NB4 (cell line): ENCODE measurements around the gene C15orf61.

Experiments used
- MYC ChIP-seq: IDR thresholded peaks from 2 replicates; pipeline ENCODE4 v1.6.1; 2011; ENCODE audit warnings: low read depth, low read length
- POLR2A ChIP-seq: IDR thresholded peaks from 2 replicates; pipeline ENCODE4 v1.6.1; 2011; ENCODE audit warnings: mild to moderate bottlenecking; ENCODE audit not compliant: insufficient read length; ENCODE audit errors: extremely low read depth
- TF ChIP-seq, protein P1 (sequence below): IDR thresholded peaks from one replicate; pipeline ENCODE4 v1.5.1; 2012; ENCODE audit warnings: low read depth, low read length
- TF ChIP-seq, protein P2 (sequence below): IDR thresholded peaks from 2 replicates; pipeline ENCODE4 v1.6.1; 2011; ENCODE audit warnings: low read depth, low read length

DNA sequence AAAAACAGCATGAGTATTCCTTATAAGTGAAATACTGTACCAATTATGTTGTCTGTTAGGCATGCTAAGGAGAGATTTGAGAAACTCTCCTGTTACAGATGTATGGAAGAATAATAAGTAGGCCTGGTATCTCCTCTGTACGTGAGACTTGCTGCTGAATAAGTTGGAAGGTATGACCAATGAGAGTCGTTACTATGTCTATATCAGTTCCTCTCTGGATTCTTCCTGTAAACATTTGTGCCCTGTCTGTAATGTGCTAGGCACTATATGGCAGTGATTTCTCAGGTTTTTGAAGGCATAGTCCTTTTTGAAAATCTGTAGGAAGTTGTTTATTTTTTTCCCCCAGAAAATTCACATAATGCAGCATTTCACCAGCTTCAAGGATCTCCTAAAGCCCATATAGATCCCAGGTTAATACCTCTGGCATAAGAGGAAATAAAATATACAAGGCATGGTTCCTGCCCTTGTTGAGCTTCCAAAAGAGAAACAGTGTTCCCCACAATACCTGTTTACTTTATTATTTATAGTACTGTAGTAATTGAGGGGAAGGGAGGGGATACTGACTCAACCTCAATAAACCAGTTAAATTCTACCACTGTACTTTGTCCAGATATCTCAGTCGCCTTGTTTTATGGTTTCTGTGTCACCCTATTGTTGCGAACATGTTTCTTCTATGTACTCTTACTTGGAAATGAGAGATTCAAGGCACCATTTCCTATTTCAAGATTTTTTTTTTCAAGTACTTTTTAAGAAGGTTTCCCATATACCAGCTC lies 50.1 kb downstream of the C15orf61 start:
- TF ChIP-seq POLR2A (no peak), MYC (no peak)
- TF ChIP-seq, protein P1, sequence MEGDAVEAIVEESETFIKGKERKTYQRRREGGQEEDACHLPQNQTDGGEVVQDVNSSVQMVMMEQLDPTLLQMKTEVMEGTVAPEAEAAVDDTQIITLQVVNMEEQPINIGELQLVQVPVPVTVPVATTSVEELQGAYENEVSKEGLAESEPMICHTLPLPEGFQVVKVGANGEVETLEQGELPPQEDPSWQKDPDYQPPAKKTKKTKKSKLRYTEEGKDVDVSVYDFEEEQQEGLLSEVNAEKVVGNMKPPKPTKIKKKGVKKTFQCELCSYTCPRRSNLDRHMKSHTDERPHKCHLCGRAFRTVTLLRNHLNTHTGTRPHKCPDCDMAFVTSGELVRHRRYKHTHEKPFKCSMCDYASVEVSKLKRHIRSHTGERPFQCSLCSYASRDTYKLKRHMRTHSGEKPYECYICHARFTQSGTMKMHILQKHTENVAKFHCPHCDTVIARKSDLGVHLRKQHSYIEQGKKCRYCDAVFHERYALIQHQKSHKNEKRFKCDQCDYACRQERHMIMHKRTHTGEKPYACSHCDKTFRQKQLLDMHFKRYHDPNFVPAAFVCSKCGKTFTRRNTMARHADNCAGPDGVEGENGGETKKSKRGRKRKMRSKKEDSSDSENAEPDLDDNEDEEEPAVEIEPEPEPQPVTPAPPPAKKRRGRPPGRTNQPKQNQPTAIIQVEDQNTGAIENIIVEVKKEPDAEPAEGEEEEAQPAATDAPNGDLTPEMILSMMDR, result no peak
- TF ChIP-seq, protein P2, sequence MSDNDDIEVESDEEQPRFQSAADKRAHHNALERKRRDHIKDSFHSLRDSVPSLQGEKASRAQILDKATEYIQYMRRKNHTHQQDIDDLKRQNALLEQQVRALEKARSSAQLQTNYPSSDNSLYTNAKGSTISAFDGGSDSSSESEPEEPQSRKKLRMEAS, result no peak
